Tibial artery (tissue), 4 donors: ENCODE measurements around the gene NELFA.

Experiments
- DNase-seq, 2 donors: peaks; one replicate each; pipeline ENCODE4 v3.0.0-alpha.2; 2019
- H3K27ac ChIP-seq, 2 donors: fragments of 200-600 bp; sonication (generic) in 1 of 2; 1 replicate in 1 of 2; 2 replicates in 1 of 2; pipeline ENCODE4 v1.5.1; 2018 to 2019; ENCODE audit warnings: mild to moderate bottlenecking in 1 of 2
- H3K27me3 ChIP-seq, 2 donors: fragments of 200-600 bp; sonication (generic) in 1 of 2; one replicate each; pipeline versions ENCODE4 v1.5.1 to v1.6.0; 2016 to 2019
- H3K36me3 ChIP-seq, 3 donors: fragments of 200-600 bp; sonication (generic) in 2 of 3; one replicate each; pipeline ENCODE4 v1.5.1; 2016 to 2019; ENCODE audit warnings: mild to moderate bottlenecking in 2 of 3
- H3K4me1 ChIP-seq, 4 donors: fragments of 200-600 bp; sonication (generic) in 2 of 4; 1 replicate in 3 of 4; 2 replicates in 1 of 4; pipeline ENCODE4 v1.5.1; 2016 to 2019
- H3K4me3 ChIP-seq, 2 donors: fragments of 200-600 bp; sonication (generic) in 1 of 2; 1 replicate in 1 of 2; 2 replicates in 1 of 2; pipeline ENCODE4 v1.5.1; 2018 to 2019; ENCODE audit warnings: mild to moderate bottlenecking in 2 of 2
- H3K9me3 ChIP-seq, 3 donors: fragments of 200-600 bp; sonication (generic) in 1 of 3; one replicate each; pipeline ENCODE4 v1.5.1; 2016 to 2019
- intact Hi-C: fragments of 100-400 bp; cut with DNase I; formaldehyde crosslinking; loops from one replicate; pipeline ENCODE4 v1.15.0; 2023; ENCODE audit warnings: low total_unique reads
- TF ChIP-seq, protein P1 (sequence below), 2 experiments: fragments of 200-600 bp in 1 of 2; fragments of 450-650 bp in 1 of 2; IDR thresholded peaks; one replicate each; pipeline ENCODE4 v1.5.1; 2017 to 2019; ENCODE audit warnings: antibody characterized with exemption in 2 of 2, mild to moderate bottlenecking in 1 of 2, moderate library complexity in 1 of 2

Gene NELFA

DNA sequence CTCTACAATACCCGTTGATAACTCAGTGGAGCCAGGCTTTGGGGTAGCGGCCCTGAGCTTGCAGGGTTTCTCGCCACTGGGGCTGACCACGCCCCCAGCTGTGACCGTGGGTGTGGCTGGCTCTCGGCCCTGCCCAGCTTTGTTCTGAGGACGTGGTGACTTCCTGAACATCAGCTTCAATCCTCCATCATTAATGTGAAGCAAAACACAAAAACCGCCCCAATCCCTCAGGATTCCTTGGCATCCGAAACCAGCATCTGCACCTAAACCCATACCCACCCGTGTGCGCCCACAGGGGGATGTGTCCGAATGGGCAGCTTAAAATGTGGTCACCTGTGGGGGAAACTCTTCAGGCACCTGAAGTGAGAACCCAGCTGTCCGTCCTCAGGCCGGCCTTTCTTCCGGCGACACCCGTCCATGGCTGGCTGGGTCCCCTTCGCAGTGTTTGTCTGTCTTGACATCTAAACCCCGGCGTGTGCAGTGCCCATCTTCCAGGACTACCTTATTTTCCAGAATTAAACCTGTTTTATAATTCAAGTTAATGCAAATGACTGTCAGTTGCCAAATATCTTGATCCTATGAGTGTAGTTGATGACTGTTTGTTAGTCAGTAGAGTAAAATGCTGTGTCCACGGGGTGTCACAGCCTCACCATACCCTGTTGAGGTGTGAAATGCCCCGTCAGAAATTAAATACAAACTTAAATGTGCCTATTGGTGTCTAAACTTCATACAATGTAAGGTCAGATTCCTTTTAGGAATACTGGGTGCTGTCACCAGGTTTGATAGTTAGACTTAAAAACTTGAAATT lies 27.3 kb downstream of the NELFA start:
- intact Hi-C loops = no loop called here
- no peak for DNase-seq
- H3K9me3 ChIP-seq = no peaks in the 10 kb centered on the region
- no peaks in the 10 kb centered on the region for H3K27me3 ChIP-seq
- TF ChIP-seq, protein P1, sequence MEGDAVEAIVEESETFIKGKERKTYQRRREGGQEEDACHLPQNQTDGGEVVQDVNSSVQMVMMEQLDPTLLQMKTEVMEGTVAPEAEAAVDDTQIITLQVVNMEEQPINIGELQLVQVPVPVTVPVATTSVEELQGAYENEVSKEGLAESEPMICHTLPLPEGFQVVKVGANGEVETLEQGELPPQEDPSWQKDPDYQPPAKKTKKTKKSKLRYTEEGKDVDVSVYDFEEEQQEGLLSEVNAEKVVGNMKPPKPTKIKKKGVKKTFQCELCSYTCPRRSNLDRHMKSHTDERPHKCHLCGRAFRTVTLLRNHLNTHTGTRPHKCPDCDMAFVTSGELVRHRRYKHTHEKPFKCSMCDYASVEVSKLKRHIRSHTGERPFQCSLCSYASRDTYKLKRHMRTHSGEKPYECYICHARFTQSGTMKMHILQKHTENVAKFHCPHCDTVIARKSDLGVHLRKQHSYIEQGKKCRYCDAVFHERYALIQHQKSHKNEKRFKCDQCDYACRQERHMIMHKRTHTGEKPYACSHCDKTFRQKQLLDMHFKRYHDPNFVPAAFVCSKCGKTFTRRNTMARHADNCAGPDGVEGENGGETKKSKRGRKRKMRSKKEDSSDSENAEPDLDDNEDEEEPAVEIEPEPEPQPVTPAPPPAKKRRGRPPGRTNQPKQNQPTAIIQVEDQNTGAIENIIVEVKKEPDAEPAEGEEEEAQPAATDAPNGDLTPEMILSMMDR (IDR thresholded peaks at IDR 0.05) = no peak
- no peak overlapping the region for H3K4me3 ChIP-seq
- peaks cover 0 to 5% (median 0%) of the 10 kb centered on the region in 4 donors for H3K4me1 ChIP-seq
- peaks cover 72 to 100% (median 93%) of the 10 kb centered on the region in 3 donors for H3K36me3 ChIP-seq
- H3K27ac ChIP-seq = no peak overlapping the region

DNA sequence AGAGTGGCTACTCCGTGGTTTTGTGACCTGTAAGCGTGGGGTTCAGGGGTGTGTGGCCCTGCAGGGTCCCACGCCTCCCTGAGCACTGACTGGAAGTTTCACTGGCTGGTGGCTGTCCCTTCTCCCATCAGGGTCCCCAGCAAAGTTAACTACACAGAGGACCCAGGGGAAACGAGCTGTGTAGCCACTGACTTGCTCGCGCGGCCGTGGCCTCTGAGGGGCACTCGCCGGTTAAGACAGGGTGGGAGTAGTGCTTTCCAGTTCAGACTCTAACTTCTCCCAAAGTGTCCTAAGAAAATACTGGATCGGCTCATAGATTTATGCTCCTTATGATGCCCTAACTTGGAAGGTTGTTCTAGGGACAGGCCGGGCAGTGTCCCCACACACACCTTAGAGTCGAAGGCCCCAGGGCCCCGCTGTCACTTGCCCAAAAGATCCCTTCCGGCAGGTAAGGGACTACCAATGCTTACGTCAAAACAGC lies 28.2 kb downstream of the NELFA start:
- H3K27me3 ChIP-seq = no peaks in the 10 kb centered on the region
- H3K4me3 ChIP-seq = no peak overlapping the region
- no peak overlapping the region for H3K27ac ChIP-seq
- H3K9me3 ChIP-seq = no peaks in the 10 kb centered on the region
- no peak for DNase-seq
- intact Hi-C loops = no loop called here
- H3K4me1 ChIP-seq = peaks cover 0 to 5% (median 0%) of the 10 kb centered on the region in 4 donors
- H3K36me3 ChIP-seq = peaks cover 73 to 100% (median 93%) of the 10 kb centered on the region in 3 donors
- TF ChIP-seq, protein P1 (IDR thresholded peaks at IDR 0.05) = no peak

GRCh38 chr4:1979477-1980196 lies 29.1 kb downstream of the NELFA start:
- TF ChIP-seq, protein P1 (IDR thresholded peaks at IDR 0.05) = no peak
- DNase-seq = no peak
- Histone ChIP-seq H3K36me3 (peaks cover 72 to 100% (median 93%) of the 10 kb centered on the region in 3 donors), H3K4me3 (no peak overlapping the region), H3K4me1 (peaks cover 0 to 4% (median 0%) of the 10 kb centered on the region in 4 donors), H3K9me3 (no peaks in the 10 kb centered on the region), H3K27me3 (no peaks in the 10 kb centered on the region), H3K27ac (no peak overlapping the region)
- intact Hi-C loops = no loop called here

GRCh38 chr4:1978741-1979476 lies 29.9 kb downstream of the NELFA start:
- TF ChIP-seq, protein P1 (IDR thresholded peaks at IDR 0.05) = no peak
- Histone ChIP-seq H3K4me1 (no peaks in the 10 kb centered on the region), H3K27ac (no peak overlapping the region), H3K36me3 (peaks cover 69 to 100% (median 85%) of the 10 kb centered on the region in 3 donors), H3K4me3 (no peak overlapping the region), H3K9me3 (no peaks in the 10 kb centered on the region), H3K27me3 (no peaks in the 10 kb centered on the region)
- DNase-seq = no peak
- intact Hi-C loops = no loop called here

DNA sequence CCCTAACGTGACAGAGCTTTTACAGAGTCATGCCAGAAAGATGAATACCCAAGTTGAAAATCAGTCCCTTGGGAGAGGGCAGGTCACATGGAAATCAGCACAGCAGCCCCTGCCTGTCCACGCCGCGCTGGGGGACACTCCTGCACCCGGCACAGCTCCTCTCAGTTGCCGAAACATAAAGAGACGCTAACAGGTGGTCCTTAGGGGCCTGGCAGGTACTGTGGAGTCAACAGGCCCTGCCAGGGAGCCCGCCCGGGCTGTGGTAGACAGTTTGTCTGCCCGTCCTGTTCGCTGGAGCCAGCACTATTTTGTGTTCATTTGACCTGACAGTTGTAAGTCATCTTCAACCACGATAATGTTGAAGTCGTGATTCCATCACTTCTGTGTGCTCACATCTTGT lies 30.5 kb downstream of the NELFA start:
- intact Hi-C loops = no loop called here
- Histone ChIP-seq H3K4me3 (no peak overlapping the region), H3K4me1 (no peaks in the 10 kb centered on the region), H3K9me3 (no peaks in the 10 kb centered on the region), H3K27ac (no peak overlapping the region), H3K36me3 (peaks cover 62 to 100% (median 82%) of the 10 kb centered on the region in 3 donors), H3K27me3 (no peaks in the 10 kb centered on the region)
- TF ChIP-seq, protein P1 (IDR thresholded peaks at IDR 0.05) = no peak
- DNase-seq = no peak
